Measurements from ENCODE around the gene TMEM232. TPM values are rescaled to one million over a fixed set of nuclear protein-coding genes. Genes with fewer than 3 reads are reported as not detected.
"Not testable (repeated sequence)": the region's sequence is repeated elsewhere in the genome, so short reads cannot be mapped to it uniquely, and the experiment has no call there.

TMEM232 gene
- total RNA-seq, 1 donor from 2014 or later: 1.6 TPM

DNA sequence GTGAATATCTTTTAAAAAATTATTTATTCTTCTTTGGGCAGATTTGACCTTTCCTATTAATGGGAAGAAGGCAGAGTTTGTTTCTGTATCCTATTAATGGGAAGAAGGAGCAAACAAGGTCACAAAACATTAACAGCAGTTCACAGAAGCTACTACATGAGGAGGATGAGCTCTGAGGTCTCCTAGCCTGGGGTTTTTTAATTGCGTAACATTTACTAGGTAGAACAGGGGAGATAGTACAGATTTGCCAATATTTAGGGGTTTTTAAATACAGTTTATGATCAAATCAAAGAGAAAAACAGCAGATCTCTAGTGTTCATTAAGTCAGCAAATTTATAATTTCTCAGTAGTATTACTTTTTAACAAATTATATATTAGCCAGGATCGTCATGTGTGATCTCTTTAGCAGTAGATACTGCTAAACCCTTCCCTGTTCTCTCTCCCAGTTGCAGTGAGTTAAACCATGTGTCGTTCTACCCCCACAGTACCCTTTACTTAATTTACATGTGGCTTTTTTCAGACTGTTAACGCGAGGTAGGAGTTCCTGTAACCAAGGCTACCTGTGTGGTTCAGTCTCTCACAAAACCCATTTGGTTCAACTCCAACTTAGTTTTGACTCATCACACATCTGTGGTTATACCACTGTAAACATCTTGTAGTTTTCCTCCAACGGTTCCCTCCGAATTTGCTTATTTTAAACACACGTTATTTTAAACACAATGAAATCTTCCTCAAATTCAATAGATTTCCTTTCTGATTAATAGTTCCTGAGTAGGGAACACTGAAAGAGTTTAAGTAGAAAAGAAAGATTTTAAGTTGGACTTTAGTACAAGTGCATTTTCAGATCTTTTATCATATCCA lies 25.7 kb upstream of the TMEM232 start:
- no peaks in the 10 kb centered on the region for H3K4me1 ChIP-seq (ENCODE audit: control insufficient read depth in 3 of 3, insufficient read depth in 3 of 3, low read length in 3 of 3)
- no peaks in the 10 kb centered on the region for H3K9me3 ChIP-seq (ENCODE audit: control insufficient read depth in 3 of 3, low read length in 3 of 3)
- no peak overlapping the region for H3K9ac ChIP-seq (ENCODE audit: low read depth in 1 of 3, low read length in 3 of 3)
- H3K27ac ChIP-seq (ENCODE audit: low read depth, low read length): no peak overlapping the region
- H3K4me3 ChIP-seq (ENCODE audit: low read length in 3 of 3): no peak overlapping the region
- peaks cover 3 to 23% (median 18%) of the 10 kb centered on the region in 3 donors for H3K36me3 ChIP-seq (ENCODE audit: control insufficient read depth in 3 of 3, insufficient read depth in 3 of 3, low read length in 3 of 3)
- H3K27me3 ChIP-seq (ENCODE audit: control insufficient read depth in 3 of 3, insufficient read depth in 3 of 3, low read length in 3 of 3): no peaks in the 10 kb centered on the region

DNA sequence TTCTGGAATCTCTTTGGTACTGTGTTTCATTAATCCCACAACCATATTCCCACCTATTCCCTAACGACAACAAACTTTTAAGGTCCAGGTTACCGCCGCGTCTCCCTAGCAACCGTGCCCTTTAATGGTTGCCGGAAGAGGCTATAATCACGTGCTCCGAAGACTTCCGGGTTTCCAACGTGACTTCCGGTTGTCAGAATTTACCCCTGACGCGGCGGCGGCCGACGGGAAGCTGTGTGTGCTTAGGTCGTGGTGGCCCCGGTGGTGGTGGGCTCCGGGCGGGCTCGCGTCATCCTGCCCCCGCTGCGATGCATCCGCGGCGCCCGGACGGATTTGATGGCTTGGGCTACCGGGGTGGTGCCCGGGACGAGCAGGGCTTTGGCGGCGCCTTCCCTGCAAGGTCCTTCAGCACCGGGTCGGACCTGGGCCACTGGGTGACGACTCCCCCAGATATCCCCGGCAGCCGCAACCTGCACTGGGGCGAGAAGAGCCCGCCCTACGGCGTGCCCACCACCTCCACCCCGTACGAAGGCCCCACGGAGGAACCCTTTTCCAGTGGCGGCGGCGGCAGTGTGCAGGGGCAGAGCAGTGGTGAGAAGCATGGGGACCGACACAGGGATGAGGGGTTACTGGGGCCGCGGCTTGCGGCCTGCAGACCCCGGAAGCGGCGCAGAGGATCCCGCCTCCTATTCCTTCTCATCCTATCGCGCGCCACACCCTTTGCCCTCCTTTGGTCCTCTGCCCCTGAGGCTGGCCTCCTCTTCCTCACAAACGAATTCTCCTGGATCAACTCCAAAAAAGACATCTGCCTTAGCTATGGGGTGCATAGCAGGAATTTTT lies 12.6 kb upstream of the TMEM232 start, which contains the start of gene SLC25A46:
Gene SLC25A46 (plus strand): TSS at position 196 of the 840 bp plus-strand sequence. CDS start 113 bp downstream, at position 309.
- Histone ChIP-seq H3K36me3 (ENCODE audit: control insufficient read depth in 3 of 3, insufficient read depth in 3 of 3, low read length in 3 of 3) (no peaks in the 10 kb centered on the region), H3K27me3 (ENCODE audit: control insufficient read depth in 3 of 3, insufficient read depth in 3 of 3, low read length in 3 of 3) (no peaks in the 10 kb centered on the region), H3K4me1 (ENCODE audit: control insufficient read depth in 3 of 3, insufficient read depth in 3 of 3, low read length in 3 of 3) (peaks cover 6 to 20% (median 11%) of the 10 kb centered on the region in 3 donors)

DNA sequence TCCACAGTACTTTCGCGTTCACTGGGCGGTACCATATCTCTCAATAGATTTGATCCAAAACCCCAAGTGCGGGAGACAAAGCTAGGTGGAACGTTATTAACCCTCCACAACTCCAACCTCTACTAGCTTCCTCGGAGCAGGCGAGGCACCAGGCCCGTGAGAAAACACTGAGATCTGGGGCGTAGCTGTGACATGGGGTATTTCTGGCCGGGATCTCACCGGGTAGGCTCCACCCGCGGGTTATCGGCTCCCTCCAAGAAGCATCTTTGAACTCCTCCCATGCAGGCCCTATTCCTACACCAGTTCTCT lies 12.0 kb upstream of the TMEM232 start:
- peak overlapping the region; percentile 73 to 92 (median 91) for H3K9ac ChIP-seq (ENCODE audit: low read depth in 1 of 3, low read length in 3 of 3)
- H3K36me3 ChIP-seq (ENCODE audit: control insufficient read depth in 3 of 3, insufficient read depth in 3 of 3, low read length in 3 of 3): no peaks in the 10 kb centered on the region
- no peaks in the 10 kb centered on the region for H3K27me3 ChIP-seq (ENCODE audit: control insufficient read depth in 3 of 3, insufficient read depth in 3 of 3, low read length in 3 of 3)
- H3K4me3 ChIP-seq (ENCODE audit: low read length in 3 of 3): peak overlapping the region; percentile 78 to 98 (median 97)
- peak overlapping the region; percentile 90 for H3K27ac ChIP-seq (ENCODE audit: low read depth, low read length)
- H3K4me1 ChIP-seq (ENCODE audit: control insufficient read depth in 3 of 3, insufficient read depth in 3 of 3, low read length in 3 of 3): peaks cover 6 to 20% (median 11%) of the 10 kb centered on the region in 3 donors
- H3K9me3 ChIP-seq (ENCODE audit: control insufficient read depth in 3 of 3, low read length in 3 of 3): no peaks in the 10 kb centered on the region

More for the DNA sequence above, 12.6 kb upstream of the TMEM232 start, which contains the start of gene SLC25A46:
- H3K4me3 ChIP-seq (ENCODE audit: low read length in 3 of 3): peak within 1 kb of the TSS; percentile 78 to 98 (median 97)
- H3K27ac ChIP-seq (ENCODE audit: low read depth, low read length): peak within 1 kb of the TSS; percentile 90
- H3K9me3 ChIP-seq (ENCODE audit: control insufficient read depth in 3 of 3, low read length in 3 of 3): no peaks in the 10 kb centered on the region
- peak within 1 kb of the TSS; percentile 89 to 92 (median 91) for H3K9ac ChIP-seq (ENCODE audit: low read depth in 1 of 3, low read length in 3 of 3)

DNA sequence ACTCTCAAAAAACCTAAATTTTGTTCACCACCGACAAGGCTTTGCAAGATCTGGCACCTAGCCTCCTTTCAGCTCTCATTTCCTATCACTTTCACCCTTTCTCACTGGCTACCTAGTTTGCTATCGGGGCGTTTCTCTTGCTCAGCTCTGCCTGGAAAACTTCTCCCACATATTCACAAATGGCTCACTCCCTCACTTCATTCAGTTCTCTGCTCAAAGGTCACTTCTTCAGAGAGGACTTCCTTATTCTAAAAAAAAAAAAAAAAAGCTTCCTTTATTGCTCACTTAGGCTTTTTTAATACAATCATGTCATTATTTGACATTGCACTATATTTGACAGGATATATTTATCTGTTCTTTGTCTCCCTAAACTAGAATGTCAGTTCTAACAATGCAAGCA lies 10.3 kb upstream of the TMEM232 start:
- no peak overlapping the region for H3K4me3 ChIP-seq (ENCODE audit: low read length in 3 of 3)
- no peak overlapping the region for H3K9ac ChIP-seq (ENCODE audit: low read depth in 1 of 3, low read length in 3 of 3)
- no peaks in the 10 kb centered on the region for H3K36me3 ChIP-seq (ENCODE audit: control insufficient read depth in 3 of 3, insufficient read depth in 3 of 3, low read length in 3 of 3)
- H3K27ac ChIP-seq (ENCODE audit: low read depth, low read length): no peak overlapping the region
- no peaks in the 10 kb centered on the region for H3K9me3 ChIP-seq (ENCODE audit: control insufficient read depth in 3 of 3, low read length in 3 of 3)
- H3K4me1 ChIP-seq (ENCODE audit: control insufficient read depth in 3 of 3, insufficient read depth in 3 of 3, low read length in 3 of 3): peaks cover 6 to 20% (median 11%) of the 10 kb centered on the region in 3 donors
- no peaks in the 10 kb centered on the region for H3K27me3 ChIP-seq (ENCODE audit: control insufficient read depth in 3 of 3, insufficient read depth in 3 of 3, low read length in 3 of 3)

DNA sequence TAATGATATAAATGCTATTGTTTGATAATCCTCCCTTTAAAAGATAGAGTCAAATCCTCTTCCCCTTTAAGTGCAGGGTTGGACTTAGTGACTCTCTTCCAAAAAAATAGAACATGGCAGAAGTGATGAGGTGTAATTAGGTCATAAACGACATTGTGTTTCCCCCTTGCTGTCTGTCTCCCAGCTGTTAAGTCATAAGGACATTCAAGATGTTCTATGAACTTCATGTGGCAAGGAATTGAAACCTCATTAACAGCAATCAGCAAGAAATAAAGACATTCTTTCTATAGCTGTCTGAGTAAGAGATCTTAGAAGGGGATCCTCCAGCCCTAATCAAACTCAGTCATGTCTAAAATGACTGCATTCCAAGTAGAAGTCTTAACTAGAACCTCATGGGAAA lies 9.1 kb upstream of the TMEM232 start:
- Histone ChIP-seq H3K4me3 (ENCODE audit: low read length in 3 of 3) (no peak overlapping the region), H3K27me3 (ENCODE audit: control insufficient read depth in 3 of 3, insufficient read depth in 3 of 3, low read length in 3 of 3) (no peaks in the 10 kb centered on the region), H3K4me1 (ENCODE audit: control insufficient read depth in 3 of 3, insufficient read depth in 3 of 3, low read length in 3 of 3) (peaks cover 6 to 20% (median 11%) of the 10 kb centered on the region in 3 donors), H3K9me3 (ENCODE audit: control insufficient read depth in 3 of 3, low read length in 3 of 3) (no peaks in the 10 kb centered on the region), H3K36me3 (ENCODE audit: control insufficient read depth in 3 of 3, insufficient read depth in 3 of 3, low read length in 3 of 3) (no peaks in the 10 kb centered on the region), H3K27ac (ENCODE audit: low read depth, low read length) (no peak overlapping the region), H3K9ac (ENCODE audit: low read depth in 1 of 3, low read length in 3 of 3) (no peak overlapping the region)

DNA sequence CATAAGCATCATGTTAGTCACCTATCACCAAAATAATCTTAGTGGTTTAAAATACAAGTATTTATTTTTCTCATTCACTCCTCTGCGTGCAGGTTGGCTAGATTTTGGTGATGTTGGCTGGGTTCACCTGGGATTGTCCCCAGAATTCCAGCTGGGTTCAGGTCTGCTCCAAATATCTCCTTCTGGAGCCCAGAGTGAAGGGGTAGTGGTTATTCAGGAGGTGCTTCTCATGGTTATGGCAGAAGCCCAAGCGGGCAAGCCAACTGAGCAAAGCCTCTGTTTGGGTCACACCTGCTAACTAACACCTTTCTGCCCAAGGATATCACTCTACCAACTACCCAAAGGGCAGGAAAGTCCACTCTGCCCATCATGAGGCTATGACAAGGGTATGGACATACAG lies 7.6 kb upstream of the TMEM232 start:
- Histone ChIP-seq H3K27me3 (ENCODE audit: control insufficient read depth in 3 of 3, insufficient read depth in 3 of 3, low read length in 3 of 3) (no peaks in the 10 kb centered on the region), H3K9ac (ENCODE audit: low read depth in 1 of 3, low read length in 3 of 3) (no peak overlapping the region), H3K4me3 (ENCODE audit: low read length in 3 of 3) (no peak overlapping the region), H3K9me3 (ENCODE audit: control insufficient read depth in 3 of 3, low read length in 3 of 3) (no peaks in the 10 kb centered on the region), H3K27ac (ENCODE audit: low read depth, low read length) (no peak overlapping the region), H3K36me3 (ENCODE audit: control insufficient read depth in 3 of 3, insufficient read depth in 3 of 3, low read length in 3 of 3) (no peaks in the 10 kb centered on the region), H3K4me1 (ENCODE audit: control insufficient read depth in 3 of 3, insufficient read depth in 3 of 3, low read length in 3 of 3) (peaks cover 0 to 9% (median 2%) of the 10 kb centered on the region in 3 donors)

DNA sequence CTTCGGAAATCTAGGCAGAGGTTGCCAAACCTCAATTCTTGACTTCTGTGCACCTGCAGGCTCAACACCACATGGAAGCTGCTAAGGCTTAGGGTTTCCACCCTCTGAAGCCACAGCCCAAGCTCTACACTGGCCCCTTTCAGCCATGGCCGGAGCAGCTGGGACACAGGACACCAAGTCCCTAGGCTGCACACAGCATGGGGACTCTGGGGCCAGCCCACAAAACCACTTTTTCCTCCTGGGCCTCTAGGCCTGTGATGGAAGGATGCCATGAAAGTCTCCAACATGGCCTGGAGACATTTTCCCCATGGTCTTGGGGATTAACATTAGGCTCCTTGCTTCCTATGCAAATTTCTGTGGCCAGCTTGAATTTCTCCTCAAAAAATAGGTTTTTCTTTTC lies 5.0 kb upstream of the TMEM232 start:
- H3K27me3 ChIP-seq (ENCODE audit: control insufficient read depth in 3 of 3, insufficient read depth in 3 of 3, low read length in 3 of 3); H3K9me3 ChIP-seq (ENCODE audit: control insufficient read depth in 3 of 3, low read length in 3 of 3); H3K4me1 ChIP-seq (ENCODE audit: control insufficient read depth in 3 of 3, insufficient read depth in 3 of 3, low read length in 3 of 3); H3K36me3 ChIP-seq (ENCODE audit: control insufficient read depth in 3 of 3, insufficient read depth in 3 of 3, low read length in 3 of 3); H3K27ac ChIP-seq (ENCODE audit: low read depth, low read length); H3K9ac ChIP-seq (ENCODE audit: low read depth in 1 of 3, low read length in 3 of 3); H3K4me3 ChIP-seq (ENCODE audit: low read length in 3 of 3): not testable (repeated sequence)

DNA sequence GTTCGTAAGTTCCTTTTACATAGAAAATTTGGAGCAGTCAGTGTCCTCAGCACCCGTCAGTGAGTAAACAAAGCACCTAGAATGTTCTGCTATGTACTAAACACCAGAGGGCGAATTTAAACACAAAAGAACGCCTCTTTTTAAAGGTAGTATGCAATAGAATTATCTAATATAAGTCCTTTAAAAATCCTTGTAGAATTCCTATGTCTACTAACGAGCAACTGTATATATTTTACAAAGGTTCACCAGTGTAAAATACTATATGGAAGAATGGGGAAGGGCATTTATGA lies 499 bp upstream of the TMEM232 start:
- Histone ChIP-seq H3K9me3 (ENCODE audit: control insufficient read depth in 3 of 3, low read length in 3 of 3) (no peaks in the 10 kb centered on the region), H3K36me3 (ENCODE audit: control insufficient read depth in 3 of 3, insufficient read depth in 3 of 3, low read length in 3 of 3) (no peaks in the 10 kb centered on the region), H3K9ac (ENCODE audit: low read depth in 1 of 3, low read length in 3 of 3) (peak overlapping the region; percentile 56 to 68 (median 63)), H3K27ac (ENCODE audit: low read depth, low read length) (no peak overlapping the region), H3K4me1 (ENCODE audit: control insufficient read depth in 3 of 3, insufficient read depth in 3 of 3, low read length in 3 of 3) (peaks cover 0 to 3% (median 0%) of the 10 kb centered on the region in 3 donors), H3K27me3 (ENCODE audit: control insufficient read depth in 3 of 3, insufficient read depth in 3 of 3, low read length in 3 of 3) (no peaks in the 10 kb centered on the region), H3K4me3 (ENCODE audit: low read length in 3 of 3) (peak overlapping the region; percentile 59 to 89 (median 77))

DNA sequence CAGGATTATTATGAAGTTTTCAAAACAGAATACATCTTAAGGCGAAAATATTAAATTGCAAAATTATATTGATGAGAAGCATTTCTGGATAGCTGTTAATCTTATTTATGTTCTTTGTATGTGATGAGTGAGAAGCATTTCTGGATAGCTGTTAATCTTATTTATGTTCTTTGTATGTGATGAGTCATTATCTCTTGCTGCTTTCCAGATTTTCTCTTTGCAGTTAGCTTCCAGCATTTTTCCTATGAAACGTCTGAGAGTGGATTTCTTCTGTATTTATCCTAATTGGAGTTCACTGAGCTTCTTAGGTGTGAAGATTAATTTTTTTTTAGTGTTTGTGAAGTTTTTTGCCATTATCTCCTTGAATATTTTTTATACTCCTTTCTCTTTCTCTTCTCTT lies 8.2 kb downstream of the TMEM232 start:
- H3K9me3 ChIP-seq (ENCODE audit: control insufficient read depth in 3 of 3, low read length in 3 of 3): no peaks in the 10 kb centered on the region
- no peaks in the 10 kb centered on the region for H3K36me3 ChIP-seq (ENCODE audit: control insufficient read depth in 3 of 3, insufficient read depth in 3 of 3, low read length in 3 of 3)
- H3K27ac ChIP-seq (ENCODE audit: low read depth, low read length): no peak overlapping the region
- H3K4me3 ChIP-seq (ENCODE audit: low read length in 3 of 3): no peak overlapping the region
- no peaks in the 10 kb centered on the region for H3K27me3 ChIP-seq (ENCODE audit: control insufficient read depth in 3 of 3, insufficient read depth in 3 of 3, low read length in 3 of 3)
- no peak overlapping the region for H3K9ac ChIP-seq (ENCODE audit: low read depth in 1 of 3, low read length in 3 of 3)
- no peaks in the 10 kb centered on the region for H3K4me1 ChIP-seq (ENCODE audit: control insufficient read depth in 3 of 3, insufficient read depth in 3 of 3, low read length in 3 of 3)

All from skeletal muscle tissue (tissue), 4 donors.